HG03575 (cell line): Measurements from ENCODE around the gene SMYD3.

Source experiments
- ATAC-seq: cut with Tn5 transposase; IDR thresholded peaks from one replicate; pipeline ENCODE4 v1.9.1; 2021; ENCODE audit not compliant: unreplicated experiment, insufficient number of reproducible peaks, low FRiP score; ENCODE audit errors: extremely low read depth

SMYD3 gene

GRCh38 chr1:246427611-246428010, 79.5 kb downstream of the SMYD3 start:
- ATAC-seq: no peak

DNA sequence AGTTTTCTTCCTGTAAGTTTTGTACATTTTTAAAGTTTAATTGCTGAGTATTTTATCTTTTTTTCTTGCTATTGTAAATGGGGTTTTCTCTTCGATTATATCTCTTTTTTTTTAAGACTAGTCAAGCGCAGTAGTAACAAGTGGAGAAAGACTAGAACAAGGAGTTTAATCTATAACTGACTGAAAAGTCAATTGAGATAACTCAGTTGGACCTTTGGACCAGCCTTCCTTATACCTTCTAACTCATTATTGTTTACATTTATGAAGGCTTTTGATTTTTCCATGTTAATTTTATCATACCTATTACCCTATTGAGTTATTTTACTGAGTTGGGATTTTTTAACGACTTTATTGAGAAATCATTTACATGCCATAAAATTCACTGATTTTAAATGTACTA, 81.2 kb downstream of the SMYD3 start:
- no peak for ATAC-seq

DNA sequence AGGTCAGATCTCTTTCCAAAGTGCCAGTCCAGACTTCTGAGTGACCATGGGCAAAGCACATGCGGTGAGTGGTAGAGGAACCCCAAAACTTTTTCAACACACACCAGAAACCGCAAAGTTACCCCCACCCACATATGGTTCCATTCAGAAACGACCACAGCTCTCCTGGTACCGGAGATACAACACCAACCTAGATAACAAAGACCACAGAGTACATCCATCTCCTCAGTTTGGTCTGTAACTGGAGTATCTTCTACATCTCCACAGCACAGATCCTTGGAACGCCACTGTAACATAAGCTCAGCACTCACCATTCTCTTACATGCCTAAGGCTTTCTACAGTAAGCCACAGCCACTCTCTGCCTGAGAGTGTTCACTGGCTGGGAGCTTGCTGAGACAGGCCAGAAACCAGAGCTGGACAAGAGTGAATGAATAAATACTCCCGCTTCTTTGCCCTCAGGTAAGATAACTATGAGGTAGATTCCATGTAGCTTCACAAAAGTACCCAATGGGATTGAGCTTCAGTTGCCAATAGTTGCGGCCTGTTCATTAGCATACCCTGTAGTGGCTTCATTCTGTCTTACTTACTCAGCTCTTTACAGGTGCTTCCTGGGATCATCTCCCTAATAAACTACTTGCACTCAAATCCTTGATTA, 81.8 kb downstream of the SMYD3 start:
- ATAC-seq: no peak

- no peak for ATAC-seq
Observed at GRCh38 chr1:246420300-246420699, 86.8 kb downstream of the SMYD3 start.

DNA sequence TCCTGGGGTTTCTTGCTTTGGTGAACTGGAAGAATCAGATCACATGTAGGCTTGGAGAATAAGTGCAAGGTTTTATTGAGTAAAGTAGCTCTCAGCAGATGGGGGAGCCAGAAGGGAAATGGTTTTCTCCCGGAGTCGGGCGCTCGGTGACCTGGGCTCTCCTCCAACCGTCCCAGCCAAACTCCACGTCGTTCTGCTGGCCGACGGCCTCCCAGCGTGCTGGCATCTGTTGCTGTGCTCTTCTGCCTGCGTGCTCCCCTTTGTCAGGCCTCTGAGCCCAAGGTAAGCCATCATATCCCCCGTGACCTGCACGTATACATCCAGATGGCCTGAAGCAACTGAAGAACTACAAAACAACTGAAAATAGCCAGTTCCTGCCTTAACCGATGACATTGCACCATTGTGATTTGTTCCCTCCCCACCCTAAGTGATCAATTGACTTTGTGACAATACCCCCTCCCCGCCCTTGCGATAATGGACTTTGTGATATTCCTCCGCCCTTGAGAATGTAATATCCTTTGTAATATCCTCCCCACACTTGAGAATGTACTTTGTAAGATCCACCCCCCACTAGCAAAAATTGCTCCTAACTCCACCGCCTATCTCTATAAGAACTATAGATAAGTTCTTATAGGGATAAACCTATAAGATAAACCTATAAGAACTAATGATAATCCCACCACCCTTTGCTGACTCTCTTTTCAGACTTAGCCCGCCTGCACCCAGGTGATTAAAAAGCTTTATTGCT, 88.3 kb downstream of the SMYD3 start:
- no peak for ATAC-seq

GRCh38 chr1:246417813-246418564, 89.1 kb downstream of the SMYD3 start:
- no peak for ATAC-seq

GRCh38 chr1:246417152-246417812, 89.8 kb downstream of the SMYD3 start:
- no peak for ATAC-seq

DNA sequence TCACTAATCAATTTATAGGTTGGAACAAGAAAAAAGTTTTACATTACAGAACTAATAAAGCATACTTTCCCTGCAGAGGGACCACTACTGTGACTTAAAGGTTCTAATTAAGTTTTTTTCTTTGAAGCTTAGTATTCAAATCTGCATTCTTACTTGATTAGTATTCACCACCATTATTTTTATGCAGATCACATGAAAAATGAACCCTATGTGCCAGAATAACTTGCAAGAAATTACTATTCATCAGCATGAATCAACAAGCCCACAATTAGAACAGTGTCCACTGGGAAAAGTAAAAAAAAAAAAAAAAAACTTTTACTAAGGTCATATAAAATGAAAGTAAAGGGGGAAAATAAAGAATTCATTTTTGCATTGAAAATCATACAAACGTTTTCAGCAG, 90.8 kb downstream of the SMYD3 start:
- no peak for ATAC-seq

GRCh38 chr1:246415028-246415427, 92.1 kb downstream of the SMYD3 start:
- no peak for ATAC-seq

GRCh38 chr1:246413430-246413829, 93.6 kb downstream of the SMYD3 start:
- no peak for ATAC-seq

GRCh38 chr1:246404078-246404477, 103.0 kb downstream of the SMYD3 start:
- ATAC-seq: no peak

- no peak for ATAC-seq
Observed at GRCh38 chr1:246398126-246398813, 108.8 kb downstream of the SMYD3 start.

DNA sequence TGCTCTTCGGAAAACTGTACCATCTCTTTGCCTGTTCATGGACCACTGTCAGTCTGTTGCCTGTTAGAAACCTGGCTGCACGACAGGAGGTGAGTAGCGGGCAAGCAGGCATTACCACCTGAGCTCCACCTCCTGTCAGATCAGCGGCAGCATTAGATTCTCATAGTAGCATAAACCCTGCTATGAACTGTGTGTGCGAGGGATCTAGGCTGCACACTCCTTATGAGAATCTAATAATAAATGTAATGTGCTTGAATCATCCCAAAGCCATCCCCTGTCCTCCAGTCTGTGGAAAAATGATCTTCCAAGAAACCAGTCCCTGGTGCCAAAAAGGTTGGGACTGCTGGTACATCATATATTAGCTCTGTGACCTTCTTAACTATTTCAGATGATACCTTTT, 110.0 kb downstream of the SMYD3 start:
- no peak for ATAC-seq

GRCh38 chr1:246396322-246396721, 110.8 kb downstream of the SMYD3 start:
- no peak for ATAC-seq

GRCh38 chr1:246394121-246394520, 113.0 kb downstream of the SMYD3 start:
- no peak for ATAC-seq

- no peak for ATAC-seq
Observed at GRCh38 chr1:246390855-246391254, 116.2 kb downstream of the SMYD3 start.

GRCh38 chr1:246384616-246385015, 122.5 kb downstream of the SMYD3 start:
- no peak for ATAC-seq

DNA sequence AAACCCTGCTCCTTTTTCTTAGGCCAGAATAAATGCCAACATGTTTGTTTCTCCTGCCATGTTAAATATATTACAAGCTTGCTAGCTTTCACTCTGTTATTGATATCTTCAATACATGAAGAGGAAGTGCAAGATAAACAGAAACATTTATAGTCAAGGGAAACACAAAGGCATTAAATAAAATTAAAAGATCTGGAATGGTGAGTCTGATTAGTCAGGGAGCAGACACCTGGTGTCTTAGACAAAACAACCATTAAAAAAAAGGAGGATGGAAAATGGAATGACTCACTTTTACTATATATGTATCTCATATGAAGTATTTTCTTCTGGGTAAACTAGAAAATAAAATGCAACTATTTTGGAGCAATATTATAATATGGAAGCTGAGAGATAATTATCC, 123.3 kb downstream of the SMYD3 start:
- no peak for ATAC-seq

DNA sequence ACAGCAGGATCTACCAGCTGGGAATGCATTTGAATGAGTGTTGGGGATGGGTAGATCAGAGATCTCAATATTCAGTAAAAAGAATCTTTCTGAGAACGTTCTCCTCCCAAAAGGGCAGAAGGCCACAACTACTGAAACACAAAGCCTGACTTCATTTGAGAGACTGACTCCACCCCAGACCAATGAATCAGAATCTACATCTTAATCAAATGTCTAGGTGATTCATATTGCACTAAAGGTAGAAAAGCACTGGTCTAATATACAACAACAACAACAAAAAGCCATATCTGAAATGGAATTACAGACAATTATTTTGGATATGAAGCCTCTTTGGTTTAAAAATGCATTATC, 123.9 kb downstream of the SMYD3 start:
- ATAC-seq: no peak
